VCaP (cell line): ENCODE data around the gene DLX3.

Source experiments
- H3K27ac ChIP-seq: fragments of 450-650 bp; 2 replicates; pipeline ENCODE4 v1.5.1; 2017
- TF ChIP-seq, protein P1 (sequence below): fragments of 450-650 bp; conservative IDR thresholded peaks from 2 replicates; pipeline ENCODE4 v1.5.1; 2017; ENCODE audit warnings: mild to moderate bottlenecking, moderate library complexity

The DLX3 gene

GRCh38 chr17:50003911-50004310 is 8.9 kb upstream of the DLX3 start:
- TF ChIP-seq, protein P1, sequence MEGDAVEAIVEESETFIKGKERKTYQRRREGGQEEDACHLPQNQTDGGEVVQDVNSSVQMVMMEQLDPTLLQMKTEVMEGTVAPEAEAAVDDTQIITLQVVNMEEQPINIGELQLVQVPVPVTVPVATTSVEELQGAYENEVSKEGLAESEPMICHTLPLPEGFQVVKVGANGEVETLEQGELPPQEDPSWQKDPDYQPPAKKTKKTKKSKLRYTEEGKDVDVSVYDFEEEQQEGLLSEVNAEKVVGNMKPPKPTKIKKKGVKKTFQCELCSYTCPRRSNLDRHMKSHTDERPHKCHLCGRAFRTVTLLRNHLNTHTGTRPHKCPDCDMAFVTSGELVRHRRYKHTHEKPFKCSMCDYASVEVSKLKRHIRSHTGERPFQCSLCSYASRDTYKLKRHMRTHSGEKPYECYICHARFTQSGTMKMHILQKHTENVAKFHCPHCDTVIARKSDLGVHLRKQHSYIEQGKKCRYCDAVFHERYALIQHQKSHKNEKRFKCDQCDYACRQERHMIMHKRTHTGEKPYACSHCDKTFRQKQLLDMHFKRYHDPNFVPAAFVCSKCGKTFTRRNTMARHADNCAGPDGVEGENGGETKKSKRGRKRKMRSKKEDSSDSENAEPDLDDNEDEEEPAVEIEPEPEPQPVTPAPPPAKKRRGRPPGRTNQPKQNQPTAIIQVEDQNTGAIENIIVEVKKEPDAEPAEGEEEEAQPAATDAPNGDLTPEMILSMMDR = no peak
- no peak overlapping the region for H3K27ac ChIP-seq

DNA sequence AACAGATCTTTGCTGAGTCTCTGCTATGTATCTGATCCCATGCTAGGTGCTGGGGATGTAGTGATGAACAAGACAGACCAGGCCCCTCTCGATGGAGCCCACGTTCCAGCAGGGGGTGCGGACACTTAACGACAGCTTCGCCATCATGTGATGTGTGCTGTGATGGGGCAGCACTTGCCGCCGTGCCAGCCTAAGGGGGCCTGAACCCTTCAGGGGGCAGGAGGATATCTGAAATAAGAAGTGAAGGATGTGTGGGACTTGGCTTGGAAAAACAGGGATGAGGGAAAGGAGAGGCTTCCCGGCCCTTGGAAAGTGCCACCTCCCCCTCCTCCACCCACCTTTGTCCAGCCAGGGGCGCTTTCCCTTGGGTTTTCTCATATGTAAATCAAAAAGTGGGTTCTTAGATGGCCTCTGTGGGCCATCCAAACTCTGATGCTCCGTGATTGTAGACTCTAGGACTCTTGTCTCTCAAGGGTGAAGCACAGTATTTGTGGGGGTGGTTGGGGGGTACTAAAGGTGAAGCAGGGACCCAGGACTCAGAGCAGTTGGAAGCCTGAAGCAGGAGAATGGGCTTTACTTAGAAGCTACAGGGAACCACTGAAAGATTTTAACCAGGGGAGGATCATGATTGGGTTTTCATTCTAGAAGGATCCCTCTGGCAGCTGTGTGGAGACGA is 4.0 kb upstream of the DLX3 start:
- no peak overlapping the region; the same call in 1 of the 2 replicates for H3K27ac ChIP-seq
- TF ChIP-seq, protein P1 = no peak

DNA sequence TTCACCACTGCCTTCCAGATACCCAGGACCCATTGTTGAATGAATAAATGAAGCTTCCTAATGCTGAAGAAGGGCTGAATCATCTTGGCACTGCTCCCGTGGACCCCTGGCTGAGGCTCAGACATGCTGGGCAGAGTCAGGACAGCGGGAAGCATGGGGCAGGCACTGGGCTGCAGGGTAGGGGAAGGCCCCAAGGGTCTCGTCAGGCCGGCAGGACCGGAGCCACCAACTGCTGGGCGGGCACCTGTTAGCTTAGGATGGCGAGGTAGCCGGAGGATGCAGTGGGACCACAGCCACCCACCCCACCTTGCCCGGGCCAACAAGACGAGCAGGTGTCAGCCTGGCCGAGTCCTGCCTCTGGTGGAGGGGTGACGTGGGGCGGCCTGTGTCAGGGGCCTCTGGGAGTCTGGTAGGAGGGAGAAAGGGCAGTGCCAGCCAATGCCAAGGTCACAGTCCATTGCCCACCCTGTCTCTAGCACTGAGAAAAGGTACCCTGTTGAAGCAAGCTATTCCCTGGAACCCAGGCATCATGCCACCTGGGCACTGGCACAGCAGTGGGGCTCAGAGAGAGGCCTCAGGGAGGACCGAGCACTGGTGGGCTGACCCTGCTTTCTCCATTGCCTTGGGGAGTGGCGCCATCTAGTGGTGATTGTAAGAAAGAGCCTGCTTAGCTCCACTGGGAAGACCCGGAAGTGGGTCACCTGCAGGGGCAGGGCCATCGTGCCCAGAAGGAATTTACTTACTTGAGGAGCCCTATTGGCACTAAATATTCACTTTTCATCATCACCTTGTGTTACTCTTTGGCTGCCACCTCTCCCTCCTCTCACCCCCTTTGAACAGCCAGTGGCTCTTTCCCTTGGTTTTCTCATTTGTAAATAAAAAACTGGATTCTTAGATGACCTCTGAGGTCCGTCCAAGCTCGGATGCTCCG is 3.0 kb upstream of the DLX3 start:
- H3K27ac ChIP-seq = no peak overlapping the region; the same call in 1 of the 2 replicates
- TF ChIP-seq, protein P1 = peak; percentile 96

GRCh38 chr17:49997301-49997650 is 2.3 kb upstream of the DLX3 start:
- peak overlapping the region; percentile 49; the same call in 1 of the 2 replicates for H3K27ac ChIP-seq
- TF ChIP-seq, protein P1 = no peak

- H3K27ac ChIP-seq = peak overlapping the region; percentile 49; the same call in 1 of the 2 replicates
- TF ChIP-seq, protein P1 = peak; percentile 98
Observed at GRCh38 chr17:49996495-49997300, 1.7 kb upstream of the DLX3 start.

DNA sequence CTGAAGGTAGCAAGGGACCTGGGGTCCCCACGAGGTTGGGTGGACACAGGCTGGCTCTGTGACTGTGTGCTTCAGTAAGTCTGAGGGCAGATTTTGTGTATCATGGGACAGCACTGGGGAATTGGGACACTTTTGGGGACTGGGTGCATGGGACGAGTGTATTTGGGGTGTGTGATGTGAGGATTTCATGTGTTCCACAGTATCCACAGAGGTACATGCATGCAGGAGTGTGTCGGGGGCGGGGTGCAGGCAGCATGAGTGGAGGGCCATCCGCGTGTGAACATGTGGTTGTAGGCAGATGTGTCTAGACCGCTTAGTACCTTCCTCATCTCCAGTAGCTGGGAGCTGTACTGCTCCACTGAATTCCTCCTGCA is 1.1 kb upstream of the DLX3 start:
- H3K27ac ChIP-seq = no peak overlapping the region
- TF ChIP-seq, protein P1 = no peak
